ENCODE results near the gene RNF103. TPM values are rescaled to one million over a fixed set of nuclear protein-coding genes. Genes with fewer than 3 reads are reported as not detected.
"Not testable (repeated sequence)": the region's sequence is repeated elsewhere in the genome, so short reads cannot be mapped to it uniquely, and the experiment has no call there.

Gene RNF103
- total RNA-seq, 1 donor from 2014 or later: 12.1 TPM

GRCh38 chr2:86616502-86616901, 7.2 kb downstream of the RNF103 start:
- Mint-ChIP-seq H3K9me3 (no peaks in the 10 kb centered on the region), H3K27me3 (no peaks in the 10 kb centered on the region), H3K27ac (no peak overlapping the region), H3K4me1 (peaks cover 26% of the 10 kb centered on the region), H3K4me3 (no peak overlapping the region), H3K36me3 (ENCODE audit: low read depth) (peaks cover 55% of the 10 kb centered on the region)
- intact Hi-C loops (cut with micrococcal nuclease): no loop called here
- DNase-seq: no peak

DNA sequence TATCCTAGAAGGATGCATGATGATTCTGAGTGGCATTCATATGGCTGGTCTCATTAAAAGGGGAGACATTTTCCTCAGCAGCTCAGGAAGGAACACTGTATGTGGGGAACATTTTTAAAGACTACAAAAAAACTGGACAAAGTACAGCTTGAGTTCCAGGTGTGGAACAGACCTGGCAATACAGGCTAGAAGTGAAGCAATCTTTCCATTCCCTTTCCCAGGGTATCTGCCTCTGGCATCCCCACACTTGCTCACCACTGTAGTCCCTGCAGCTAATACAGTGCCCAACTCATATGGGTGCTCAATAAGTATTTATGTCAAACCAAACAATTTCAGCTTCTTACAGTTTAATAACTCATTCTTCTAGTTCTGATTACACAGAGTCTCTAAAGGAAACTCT, 8.1 kb downstream of the RNF103 start:
- Mint-ChIP-seq H3K9me3 (no peaks in the 10 kb centered on the region), H3K27ac (no peak overlapping the region), H3K4me3 (no peak overlapping the region), H3K27me3 (no peaks in the 10 kb centered on the region), H3K4me1 (peaks cover 28% of the 10 kb centered on the region), H3K36me3 (ENCODE audit: low read depth) (peaks cover 64% of the 10 kb centered on the region)
- peak; percentile 47 for DNase-seq
- intact Hi-C loops (cut with micrococcal nuclease): no loop called here

DNA sequence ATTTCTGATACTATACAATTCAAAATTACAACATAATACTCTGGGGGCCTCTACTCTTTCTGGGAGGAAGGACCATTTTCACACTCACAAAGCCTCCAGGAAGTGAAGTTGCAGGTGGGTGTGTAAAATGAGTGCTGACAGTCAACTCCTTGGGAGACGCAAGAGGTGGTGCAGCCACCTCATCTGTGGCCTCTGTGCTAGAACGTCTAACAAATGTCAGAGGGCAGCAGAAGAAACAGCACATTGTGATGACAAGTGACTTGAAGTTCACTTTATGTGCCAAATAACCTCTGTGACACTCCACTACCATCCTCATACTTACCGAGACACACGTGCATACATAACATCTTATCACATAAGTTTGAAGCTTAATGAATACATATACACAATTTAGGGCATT, 10.2 kb downstream of the RNF103 start:
- peaks cover 59% of the 10 kb centered on the region for H3K36me3 Mint-ChIP-seq (ENCODE audit: low read depth)
- H3K9me3 Mint-ChIP-seq: no peaks in the 10 kb centered on the region
- no peak overlapping the region for H3K4me3 Mint-ChIP-seq

DNA sequence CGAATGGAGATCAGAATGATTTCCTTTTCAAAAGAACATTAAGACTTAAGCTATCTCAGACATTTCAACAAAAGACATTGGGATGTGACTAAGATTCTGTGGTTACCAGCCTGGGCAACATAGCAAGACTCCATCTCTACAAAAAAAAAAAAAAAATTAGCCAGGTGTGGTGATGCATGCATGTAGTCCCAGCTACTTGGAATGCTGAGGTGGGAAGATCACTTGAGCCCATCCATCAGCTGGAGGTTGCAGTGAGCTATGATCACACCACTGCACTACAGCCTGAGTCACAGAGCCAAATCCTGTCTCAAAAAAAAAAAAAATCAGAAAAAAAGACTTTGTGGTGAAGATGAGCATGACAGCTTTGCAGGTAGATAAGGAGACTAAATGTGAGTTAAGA, 12.8 kb downstream of the RNF103 start:
- DNase-seq: peak; percentile 44
- no peaks in the 10 kb centered on the region for H3K27me3 Mint-ChIP-seq
- H3K27ac Mint-ChIP-seq: no peak overlapping the region
- peaks cover 13% of the 10 kb centered on the region for H3K4me1 Mint-ChIP-seq
- peaks cover 49% of the 10 kb centered on the region for H3K36me3 Mint-ChIP-seq (ENCODE audit: low read depth)
- no peaks in the 10 kb centered on the region for H3K9me3 Mint-ChIP-seq
- intact Hi-C loops (cut with micrococcal nuclease): no loop called here
- no peak overlapping the region for H3K4me3 Mint-ChIP-seq

More for the DNA sequence above, 10.2 kb downstream of the RNF103 start:
- intact Hi-C loops (cut with micrococcal nuclease): no loop called here
- DNase-seq: peak; percentile 48
- Mint-ChIP-seq H3K27ac (no peak overlapping the region), H3K27me3 (no peaks in the 10 kb centered on the region), H3K4me1 (peaks cover 19% of the 10 kb centered on the region)

DNA sequence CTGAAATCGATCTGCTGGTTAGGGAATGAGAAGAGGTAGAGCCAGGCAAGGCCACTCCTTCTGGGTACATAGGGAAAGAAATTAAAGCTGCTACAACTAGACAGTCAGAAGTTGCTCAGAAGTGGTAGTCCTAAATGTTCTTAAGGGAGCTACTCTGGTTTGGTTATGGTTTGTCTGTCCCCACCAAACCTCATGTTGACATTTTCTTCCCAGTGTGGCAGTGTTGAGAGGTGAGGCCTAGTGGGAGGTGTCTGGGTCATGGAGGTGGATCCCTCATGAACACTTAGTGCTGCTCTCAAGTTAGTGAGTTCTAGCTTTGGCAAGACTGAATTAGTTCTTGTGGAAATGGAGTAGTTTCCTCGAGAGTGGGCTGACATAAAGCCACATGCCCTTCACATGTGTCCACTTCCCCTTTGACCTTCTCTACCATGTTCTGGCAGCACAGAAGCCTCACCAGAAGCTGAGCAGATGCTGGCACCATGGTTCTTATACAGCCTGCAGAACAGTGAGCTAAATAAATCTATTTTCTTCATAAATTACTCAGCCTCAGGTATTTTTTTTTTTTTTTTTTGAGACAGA, 14.7 kb downstream of the RNF103 start:
- DNase-seq: peak; percentile 52
- Mint-ChIP-seq H3K27ac (no peak overlapping the region), H3K4me1 (peaks cover 15% of the 10 kb centered on the region), H3K36me3 (ENCODE audit: low read depth) (peaks cover 58% of the 10 kb centered on the region), H3K27me3 (no peaks in the 10 kb centered on the region), H3K4me3 (no peak overlapping the region), H3K9me3 (no peaks in the 10 kb centered on the region)
- intact Hi-C loops (cut with micrococcal nuclease): no loop called here

DNA sequence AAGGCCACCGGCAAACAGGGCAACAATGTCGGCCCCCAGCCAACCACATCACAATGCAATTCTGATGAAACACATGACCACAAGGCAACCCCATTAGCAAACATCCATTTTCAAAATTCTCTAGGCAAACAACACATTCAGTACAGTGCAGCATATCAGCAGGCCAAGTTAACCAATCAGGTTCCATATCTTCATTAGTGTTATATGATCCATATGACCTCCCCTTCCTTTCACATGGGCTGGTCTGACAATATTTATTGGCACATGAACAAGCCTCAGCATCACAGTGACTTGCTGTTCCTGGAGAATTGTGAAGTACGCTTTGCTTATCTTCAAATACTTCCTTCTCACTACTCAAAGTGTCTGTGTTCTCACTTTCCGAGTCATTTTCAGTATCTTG, 19.8 kb downstream of the RNF103 start:
- intact Hi-C loops (cut with micrococcal nuclease): no loop called here
- no peaks in the 10 kb centered on the region for H3K9me3 Mint-ChIP-seq
- H3K4me3 Mint-ChIP-seq: no peak overlapping the region
- H3K4me1 Mint-ChIP-seq: peaks cover 3% of the 10 kb centered on the region
- H3K27me3 Mint-ChIP-seq: no peaks in the 10 kb centered on the region
- H3K36me3 Mint-ChIP-seq (ENCODE audit: low read depth): peaks cover 33% of the 10 kb centered on the region
- H3K27ac Mint-ChIP-seq: no peak overlapping the region
- peak; percentile 40 for DNase-seq

DNA sequence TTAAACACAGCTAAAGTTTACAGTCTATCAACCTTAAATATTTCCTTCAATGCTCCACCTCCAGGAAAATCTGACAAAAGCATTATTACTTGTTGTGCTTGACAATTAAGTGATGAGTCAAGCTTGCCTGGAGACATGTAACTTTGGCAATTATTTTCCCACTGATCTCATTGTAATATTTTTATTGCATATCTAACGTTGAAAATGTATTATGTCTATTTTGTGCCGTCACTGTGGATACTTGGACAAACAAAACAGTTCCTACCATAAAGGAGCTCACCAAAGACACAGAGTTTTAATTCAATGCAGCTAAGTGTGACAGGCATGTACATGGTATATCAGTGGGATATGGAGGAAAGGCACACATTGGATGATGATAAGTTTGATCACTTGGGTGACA, 24.7 kb downstream of the RNF103 start:
- H3K27ac Mint-ChIP-seq: no peak overlapping the region
- H3K36me3 Mint-ChIP-seq (ENCODE audit: low read depth): peaks cover 7% of the 10 kb centered on the region
- H3K4me1 Mint-ChIP-seq: no peaks in the 10 kb centered on the region
- no peak for DNase-seq
- peaks cover 2% of the 10 kb centered on the region for H3K27me3 Mint-ChIP-seq
- H3K9me3 Mint-ChIP-seq: peaks cover 6% of the 10 kb centered on the region
- intact Hi-C loops (cut with micrococcal nuclease): no loop called here
- H3K4me3 Mint-ChIP-seq: no peak overlapping the region

- Mint-ChIP-seq H3K27me3 (peaks cover 5% of the 10 kb centered on the region), H3K4me3 (no peak overlapping the region), H3K4me1 (no peaks in the 10 kb centered on the region), H3K9me3 (peaks cover 6% of the 10 kb centered on the region), H3K36me3 (ENCODE audit: low read depth) (no peaks in the 10 kb centered on the region), H3K27ac (no peak overlapping the region)
- intact Hi-C loops (cut with micrococcal nuclease): no loop called here
- peak; percentile 23 for DNase-seq
These were observed 27.5 kb downstream of the RNF103 start for GRCh38 chr2:86596118-86596517.

GRCh38 chr2:86593266-86593665, 30.4 kb downstream of the RNF103 start:
- Mint-ChIP-seq H3K27me3 (peaks cover 7% of the 10 kb centered on the region), H3K36me3 (ENCODE audit: low read depth) (no peaks in the 10 kb centered on the region), H3K4me3 (no peak overlapping the region), H3K27ac (no peak overlapping the region), H3K4me1 (no peaks in the 10 kb centered on the region), H3K9me3 (peaks cover 8% of the 10 kb centered on the region)
- DNase-seq: no peak
- intact Hi-C loops (cut with micrococcal nuclease): no loop called here

DNA sequence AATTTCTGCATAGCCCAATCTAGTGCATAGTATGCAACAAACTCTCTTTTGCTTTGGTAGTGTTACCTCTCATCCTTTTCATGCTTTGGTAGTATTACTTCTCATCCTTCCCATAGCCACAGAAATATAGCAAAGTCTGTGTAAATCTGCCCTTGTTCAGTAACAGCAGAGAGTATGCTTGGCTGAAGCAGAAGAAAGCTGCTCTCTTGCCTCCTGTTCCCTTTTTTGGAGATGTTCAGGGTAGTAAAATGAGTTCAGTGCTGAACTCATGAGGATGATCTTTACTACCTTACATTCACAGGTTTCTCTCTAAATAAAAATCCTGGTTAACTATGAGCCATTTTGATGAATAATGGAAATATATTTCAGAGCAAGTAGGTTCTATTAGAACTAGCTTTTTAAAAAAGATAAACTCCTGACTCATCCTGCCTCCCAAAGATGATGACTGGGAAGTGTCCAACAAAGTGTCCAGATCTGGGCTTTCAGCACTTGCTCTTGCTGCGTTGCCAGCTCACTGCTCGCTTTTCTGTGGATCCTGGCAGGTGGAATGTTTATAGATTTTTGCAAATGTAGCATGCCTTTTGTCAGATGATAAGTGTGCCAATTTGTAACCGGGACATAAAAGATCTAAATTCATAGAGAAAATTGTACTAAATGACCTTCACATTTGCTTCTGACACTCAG, 31.0 kb downstream of the RNF103 start:
- peaks cover 10% of the 10 kb centered on the region for H3K9me3 Mint-ChIP-seq
- no peak overlapping the region for H3K4me3 Mint-ChIP-seq
- intact Hi-C loops (cut with micrococcal nuclease): no loop called here
- DNase-seq: peak; percentile 45
- no peaks in the 10 kb centered on the region for H3K4me1 Mint-ChIP-seq
- H3K27me3 Mint-ChIP-seq: peaks cover 8% of the 10 kb centered on the region
- no peaks in the 10 kb centered on the region for H3K36me3 Mint-ChIP-seq (ENCODE audit: low read depth)
- no peak overlapping the region for H3K27ac Mint-ChIP-seq

GRCh38 chr2:86589701-86590100, 34.0 kb downstream of the RNF103 start:
- H3K27me3 Mint-ChIP-seq; H3K4me3 Mint-ChIP-seq; H3K27ac Mint-ChIP-seq; intact Hi-C loops (cut with micrococcal nuclease); H3K36me3 Mint-ChIP-seq (ENCODE audit: low read depth); H3K4me1 Mint-ChIP-seq; DNase-seq: not testable (repeated sequence)
- peaks cover 16% of the 10 kb centered on the region for H3K9me3 Mint-ChIP-seq

- peak; percentile 71 for DNase-seq
- peaks cover 3% of the 10 kb centered on the region for H3K27me3 Mint-ChIP-seq
- H3K4me1 Mint-ChIP-seq: peaks cover 9% of the 10 kb centered on the region
These were observed 39.3 kb downstream of the RNF103 start for GRCh38 chr2:86584151-86584913.

GRCh38 chr2:86580560-86580959, 43.1 kb downstream of the RNF103 start:
- Mint-ChIP-seq H3K4me1 (peaks cover 9% of the 10 kb centered on the region), H3K27ac (no peak overlapping the region), H3K27me3 (no peaks in the 10 kb centered on the region), H3K4me3 (no peak overlapping the region), H3K9me3 (peaks cover 23% of the 10 kb centered on the region), H3K36me3 (ENCODE audit: low read depth) (no peaks in the 10 kb centered on the region)
- DNase-seq: peak; percentile 1
- intact Hi-C loops (cut with micrococcal nuclease): loop anchor here (5.0 kb wide), 1 partner anchor 42 kb away; the partner anchor contains the start of gene RNF103

More at GRCh38 chr2:86584151-86584913, 39.3 kb downstream of the RNF103 start:
- Mint-ChIP-seq H3K9me3 (peaks cover 26% of the 10 kb centered on the region), H3K27ac (peak overlapping the region; percentile 88), H3K4me3 (peak overlapping the region; percentile 57), H3K36me3 (ENCODE audit: low read depth) (no peaks in the 10 kb centered on the region)
- intact Hi-C loops (cut with micrococcal nuclease): loop anchor here (1.0 to 5.0 kb wide), 2 partner anchors 21 to 38 kb away; partner anchors contain the start of genes CHMP3 and RNF103

DNA sequence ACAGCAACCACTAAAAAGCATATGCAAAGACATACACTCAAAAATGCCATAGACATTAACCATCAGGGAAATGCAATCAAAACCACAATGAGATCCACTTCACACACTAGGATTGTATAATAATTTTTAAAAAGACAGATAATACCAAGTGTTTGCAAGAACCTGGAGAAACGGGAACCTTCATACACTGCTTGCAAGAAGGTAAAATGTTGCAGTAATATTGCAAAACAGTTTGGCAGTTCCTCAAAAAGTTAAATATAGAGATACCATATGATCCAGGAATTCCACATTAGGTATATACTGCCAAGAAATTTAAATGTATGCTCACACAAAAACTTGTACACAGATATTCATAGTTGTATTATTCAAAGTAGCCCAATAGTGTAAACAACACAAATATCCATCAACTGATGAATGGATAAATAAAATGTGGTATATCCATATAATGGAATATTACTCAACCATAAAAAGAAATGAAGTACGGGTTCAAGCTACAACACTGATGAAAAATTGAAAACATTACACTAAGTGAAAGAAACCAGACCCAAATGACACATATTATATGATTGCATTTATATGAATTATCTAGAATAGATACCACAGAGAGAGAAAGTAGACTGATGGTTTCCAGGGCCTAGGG, 45.7 kb downstream of the RNF103 start:
- H3K9me3 Mint-ChIP-seq: peaks cover 16% of the 10 kb centered on the region
- DNase-seq: peak; percentile 4
- no peak overlapping the region for H3K27ac Mint-ChIP-seq
- H3K27me3 Mint-ChIP-seq: peaks cover 1% of the 10 kb centered on the region
- intact Hi-C loops (cut with micrococcal nuclease): no loop called here
- H3K4me3 Mint-ChIP-seq: no peak overlapping the region
- no peaks in the 10 kb centered on the region for H3K4me1 Mint-ChIP-seq
- no peaks in the 10 kb centered on the region for H3K36me3 Mint-ChIP-seq (ENCODE audit: low read depth)

Data from activated CD4-positive, alpha-beta T cell treated with anti-CD3 and anti-CD28 coated beads, Interleukin-2, amount 10 ng/mL, durations not matched to agents 24 days and 14 days (primary cell).